ENCODE data around the gene GABRB2.
A peak's percentile ranks its signal among the peaks of the same experiment; 100 is the strongest.

GABRB2 gene

DNA sequence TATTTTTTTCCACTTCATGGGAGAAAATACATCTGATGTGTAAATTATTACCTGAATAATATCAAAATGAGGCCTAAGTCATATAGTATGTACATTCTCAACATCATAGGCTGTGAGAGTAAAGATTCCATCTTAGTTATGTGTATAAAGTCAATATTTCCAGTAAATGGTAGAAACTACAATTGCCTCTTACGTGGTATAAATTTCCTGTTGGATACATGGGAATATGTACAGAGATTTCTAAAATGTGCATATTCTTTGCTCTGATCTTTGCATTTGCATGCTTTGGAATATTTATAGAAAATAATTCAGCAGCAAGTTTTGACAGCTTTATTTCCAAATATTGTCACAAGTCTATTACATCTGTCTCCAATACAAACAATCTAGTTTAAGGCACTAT is 78.8 kb downstream of the GABRB2 start:
- no peak for DNase-seq

DNA sequence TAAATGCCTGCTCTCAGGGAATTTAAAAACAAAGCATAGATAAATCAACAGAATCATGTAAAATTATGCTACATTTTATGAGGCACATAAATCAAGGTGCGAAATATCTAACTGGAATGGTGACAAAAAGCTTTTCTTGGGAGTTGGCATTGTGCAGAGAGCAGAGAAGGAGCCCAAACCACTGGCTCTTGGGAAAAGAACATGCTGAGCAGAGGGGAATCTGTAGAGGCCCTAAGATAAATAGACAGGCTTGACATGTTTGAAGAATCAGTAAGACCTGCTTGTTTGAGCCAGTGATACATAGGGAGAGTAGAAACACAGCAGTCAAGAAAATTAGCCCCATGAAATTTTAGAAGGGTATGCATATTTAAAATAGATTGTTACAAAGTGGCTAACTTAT is 85.8 kb downstream of the GABRB2 start:
- DNase-seq, result no peak

DNA sequence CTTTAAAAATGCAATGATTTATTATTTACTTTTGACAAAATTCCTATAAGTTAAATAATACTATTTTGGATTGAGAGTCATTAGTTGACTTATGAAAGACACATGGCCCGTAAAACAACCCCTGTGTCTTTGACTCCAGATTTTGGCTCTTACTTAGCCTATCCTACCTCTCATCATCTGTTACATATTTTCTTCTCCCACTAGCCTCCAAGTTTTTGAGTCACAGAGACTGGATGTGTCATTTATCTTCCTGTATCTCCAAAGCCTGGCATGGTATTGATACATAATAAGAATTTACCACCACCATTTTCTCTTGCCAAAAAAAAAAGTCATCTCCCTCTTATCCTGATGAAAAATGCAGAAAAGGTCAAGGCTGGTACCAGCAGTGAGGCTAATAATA is 99.9 kb downstream of the GABRB2 start:
- no peak for DNase-seq

DNA sequence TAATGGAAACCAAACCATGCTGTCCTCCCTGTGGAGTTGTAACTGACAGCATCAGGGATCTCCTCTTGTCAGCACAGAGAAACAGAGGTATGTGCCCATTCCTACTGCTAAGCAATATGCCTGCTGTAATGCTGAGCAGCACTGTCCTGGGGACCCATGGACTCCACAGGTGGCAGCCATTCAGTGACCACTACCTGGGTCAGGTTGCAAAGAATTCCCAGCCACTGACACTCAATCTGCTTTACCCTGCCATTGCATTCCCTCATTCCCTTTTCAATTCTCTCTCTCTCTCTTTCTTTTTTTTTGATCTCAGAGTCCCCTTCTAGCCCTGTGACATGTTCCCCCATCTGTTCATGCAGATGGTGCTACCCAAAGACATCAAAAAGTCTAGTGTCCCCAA is 104.1 kb downstream of the GABRB2 start:
- no peak for DNase-seq

DNA sequence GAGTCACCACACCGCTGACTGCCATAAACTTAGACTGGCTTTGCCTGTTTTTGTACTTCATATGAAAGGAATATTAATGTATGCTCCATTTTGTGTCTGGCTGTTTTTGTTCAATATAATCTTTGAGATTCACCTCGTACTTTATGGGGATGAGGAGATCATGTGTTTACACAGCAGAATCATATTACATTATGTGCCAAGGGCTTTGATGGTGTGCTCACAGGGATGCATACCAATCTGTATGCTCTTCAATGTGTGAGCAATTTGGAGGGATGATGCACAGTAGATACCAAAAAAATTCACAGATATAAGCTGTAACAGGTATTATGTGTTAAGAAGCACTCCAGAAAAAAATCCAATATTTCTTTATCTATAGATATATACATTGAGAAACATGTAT is 113.7 kb downstream of the GABRB2 start:
- DNase-seq, result peak; percentile 16 to 29

DNA sequence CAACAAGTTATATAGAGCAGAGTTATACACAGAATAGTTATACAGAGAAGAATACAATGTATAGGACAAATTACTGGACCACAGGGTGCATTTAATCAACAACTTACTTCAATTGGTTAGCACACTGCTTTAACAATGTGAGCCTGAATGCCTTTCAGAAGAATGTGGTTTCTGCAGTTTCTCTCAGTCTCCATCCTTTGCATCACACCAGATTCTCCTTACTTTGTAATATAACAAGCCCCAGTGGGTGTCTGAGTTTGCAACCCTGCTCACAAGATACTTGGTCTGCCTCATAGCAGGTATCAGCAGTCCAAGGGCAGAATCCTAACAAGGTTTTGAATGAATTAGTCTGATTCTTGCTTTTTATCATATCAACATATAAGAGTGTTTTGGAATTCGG is 114.6 kb downstream of the GABRB2 start:
- DNase-seq, result no peak

DNA sequence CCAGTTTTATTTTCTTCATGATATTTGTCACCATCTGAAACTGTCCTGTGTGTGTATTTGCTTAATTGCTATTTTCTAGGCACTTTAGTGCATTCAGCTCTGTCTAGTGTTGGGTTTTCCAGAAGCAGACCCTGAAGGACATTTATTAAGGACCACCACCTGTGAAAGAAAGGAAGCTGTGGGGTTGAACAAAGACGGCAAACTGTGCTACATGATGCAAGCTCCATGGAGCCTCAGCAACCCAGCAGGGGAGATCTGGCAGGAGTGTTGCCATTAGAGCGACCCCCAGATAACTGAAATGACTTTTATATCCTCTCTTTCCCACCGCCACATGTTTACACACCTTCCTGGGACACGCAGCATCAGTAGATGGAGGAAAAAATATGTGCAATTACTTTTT is 125.5 kb downstream of the GABRB2 start:
- no peak for DNase-seq

DNA sequence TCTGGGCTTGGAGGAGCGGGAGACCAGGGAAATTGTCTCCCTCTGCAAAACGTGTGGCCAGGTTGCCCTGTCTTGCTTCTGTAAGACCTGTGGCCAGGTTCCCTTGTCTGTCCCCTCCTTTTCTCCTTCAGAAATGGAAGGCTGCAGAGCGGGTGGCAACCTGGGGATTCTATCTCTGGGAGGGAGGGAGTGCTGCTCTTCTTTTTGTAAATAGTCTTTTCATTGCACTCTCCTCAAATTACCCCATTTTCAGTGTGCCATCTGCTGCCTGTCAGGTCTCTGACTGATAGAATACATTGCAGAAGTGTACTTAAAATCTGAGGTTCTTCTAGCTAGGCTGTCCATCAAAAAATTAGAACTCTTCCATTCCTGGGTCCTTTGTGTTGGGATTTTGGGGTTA is 126.0 kb downstream of the GABRB2 start:
- DNase-seq, result no peak

DNA sequence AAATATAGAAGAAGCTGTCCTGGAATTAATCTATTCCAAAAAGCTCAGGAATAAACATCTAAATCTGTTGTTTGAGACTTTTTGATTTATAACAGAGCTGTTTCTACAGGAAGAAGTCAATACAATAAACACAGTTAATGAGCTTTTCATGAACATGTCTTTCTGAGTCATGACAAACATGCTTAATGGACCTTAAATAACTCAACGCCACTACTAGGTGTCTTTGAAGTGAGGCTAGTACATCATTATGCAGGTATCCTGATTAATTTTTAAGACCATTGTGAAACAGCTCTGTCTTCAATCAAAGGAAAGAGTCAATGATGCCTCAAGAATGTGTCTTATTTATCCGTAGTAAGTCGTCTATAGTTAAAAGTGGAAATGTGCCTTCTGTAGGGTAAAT is 131.6 kb downstream of the GABRB2 start:
- no peak for DNase-seq

DNA sequence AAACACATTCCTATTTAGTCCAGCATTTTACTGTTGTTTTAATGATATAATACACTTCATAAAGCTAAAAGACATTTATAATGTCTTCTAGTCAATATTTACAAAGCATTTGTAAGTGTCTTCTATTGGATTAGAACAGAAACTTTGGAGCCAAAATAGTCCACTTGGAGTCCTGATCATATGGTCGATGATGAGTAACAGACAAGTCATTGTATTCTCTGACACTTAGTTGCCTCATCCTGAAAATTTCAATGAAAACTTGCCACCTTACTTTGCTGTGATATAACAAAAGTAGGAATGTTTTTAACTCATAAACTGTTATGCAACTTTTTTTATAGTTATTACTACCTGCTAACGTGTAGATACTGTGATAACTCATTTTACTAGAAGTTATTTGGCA is 132.5 kb downstream of the GABRB2 start:
- DNase-seq, result no peak

DNA sequence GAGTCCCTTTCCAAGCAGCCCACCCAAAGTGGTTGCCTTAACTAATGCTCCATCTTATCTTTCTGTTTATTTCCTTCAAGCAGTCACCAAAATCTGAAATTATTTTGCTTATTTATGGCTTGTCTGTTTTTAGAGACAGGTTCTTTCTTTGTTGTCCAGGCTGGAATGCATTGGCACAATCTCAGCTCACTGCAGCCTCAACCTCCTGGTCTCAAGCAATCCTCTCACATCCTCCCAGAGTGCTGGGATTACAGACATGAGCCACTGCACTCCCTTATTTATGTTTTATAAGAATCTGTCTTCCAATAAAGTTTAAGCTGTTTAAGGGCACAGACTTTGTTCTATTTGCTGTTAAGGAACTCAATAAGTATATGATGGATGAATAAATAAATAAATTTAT is 133.7 kb downstream of the GABRB2 start:
- DNase-seq, result no peak

DNA sequence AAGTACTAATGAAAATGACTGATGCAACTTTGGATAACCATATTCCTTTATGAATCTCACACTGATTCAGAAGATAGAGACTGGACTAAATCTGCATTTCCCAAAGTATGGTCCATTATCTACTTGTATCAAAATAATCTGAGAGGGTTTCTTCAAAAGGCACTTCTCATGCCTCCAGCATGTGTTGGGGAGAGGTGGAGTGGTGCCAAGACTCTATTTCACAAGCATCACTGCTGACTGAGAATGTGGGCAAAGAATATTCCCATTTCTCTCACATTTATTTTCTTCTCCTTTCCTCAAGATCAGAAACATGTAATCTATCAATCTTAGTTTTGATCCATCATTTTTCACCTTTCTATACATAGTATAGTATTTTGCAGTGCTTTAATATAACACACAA is 135.4 kb downstream of the GABRB2 start:
- DNase-seq, result no peak

DNA sequence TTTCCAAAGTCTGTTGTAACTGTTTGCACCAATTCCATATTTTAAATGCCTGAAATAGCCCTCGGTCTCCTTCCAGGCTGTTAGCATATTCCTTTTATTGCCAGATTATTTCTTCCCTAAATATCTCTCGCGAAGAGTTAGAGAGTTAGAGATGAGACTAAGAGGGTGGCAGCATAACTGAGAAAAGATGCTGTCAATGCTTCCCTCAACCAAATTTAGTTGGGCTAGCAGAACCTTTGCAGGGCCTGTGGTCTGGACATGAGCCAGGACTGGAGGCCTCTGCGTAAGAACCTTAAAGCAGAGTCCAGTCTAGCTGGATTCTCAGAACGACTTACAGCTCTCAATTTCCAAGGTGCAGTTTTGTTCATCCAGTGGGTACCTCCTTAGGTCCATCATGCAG is 135.9 kb downstream of the GABRB2 start:
- no peak for DNase-seq

DNA sequence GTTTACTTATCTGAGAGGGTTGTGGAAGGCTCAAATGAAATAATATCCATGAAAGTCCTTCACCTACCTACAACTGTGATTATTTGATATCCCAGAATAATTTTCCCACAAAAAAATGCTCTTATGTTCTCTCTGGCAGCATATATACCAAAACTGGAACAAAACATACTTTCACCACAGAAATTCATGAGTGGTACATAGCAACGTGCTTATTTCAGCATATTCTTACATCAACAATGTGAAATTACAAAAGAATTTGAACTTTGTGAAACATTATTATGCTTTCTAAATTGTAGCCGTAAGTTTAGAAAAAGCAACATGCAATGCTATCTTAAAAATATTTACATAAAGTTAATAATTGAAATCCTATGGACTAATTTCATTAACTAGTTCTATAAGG is 137.1 kb downstream of the GABRB2 start:
- no peak for DNase-seq

DNA sequence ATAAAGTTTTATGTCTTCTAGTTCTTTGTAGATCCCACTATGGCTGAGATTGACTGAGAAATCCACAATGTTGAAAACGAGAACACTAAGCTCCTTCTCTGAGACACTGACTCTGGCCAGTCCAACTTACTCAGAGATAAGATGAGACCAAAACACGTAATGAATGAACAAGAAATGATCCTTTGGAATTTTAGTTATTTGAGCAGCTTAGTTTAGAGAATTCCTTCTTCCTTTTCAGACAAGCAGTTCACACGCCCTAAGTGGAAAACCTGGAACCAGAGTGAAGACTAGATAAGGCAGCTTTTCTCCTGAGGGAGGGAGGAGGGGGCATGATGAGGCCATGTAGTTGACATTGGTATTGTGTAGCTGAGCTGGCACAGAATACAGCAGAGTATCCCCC is 139.6 kb downstream of the GABRB2 start:
- DNase-seq, result no peak

DNA sequence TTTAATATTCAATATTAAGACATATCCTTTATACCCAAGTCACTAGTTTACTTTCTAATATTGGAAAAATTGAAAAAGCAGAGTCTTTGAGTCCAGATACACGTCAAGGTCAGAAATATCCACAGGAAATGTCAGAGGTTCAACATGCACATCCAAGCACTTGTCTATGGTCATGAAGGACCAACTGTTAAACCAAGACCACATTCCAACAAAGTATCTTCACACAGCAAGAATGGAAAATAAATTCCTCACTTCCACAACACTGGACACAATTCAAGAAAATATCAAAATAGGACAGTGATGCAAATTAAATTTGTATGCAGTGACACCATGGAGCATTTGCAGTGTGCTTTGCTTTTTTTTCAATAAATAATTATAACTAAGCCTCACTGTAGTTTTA is 142.5 kb downstream of the GABRB2 start:
- DNase-seq, result no peak

DNA sequence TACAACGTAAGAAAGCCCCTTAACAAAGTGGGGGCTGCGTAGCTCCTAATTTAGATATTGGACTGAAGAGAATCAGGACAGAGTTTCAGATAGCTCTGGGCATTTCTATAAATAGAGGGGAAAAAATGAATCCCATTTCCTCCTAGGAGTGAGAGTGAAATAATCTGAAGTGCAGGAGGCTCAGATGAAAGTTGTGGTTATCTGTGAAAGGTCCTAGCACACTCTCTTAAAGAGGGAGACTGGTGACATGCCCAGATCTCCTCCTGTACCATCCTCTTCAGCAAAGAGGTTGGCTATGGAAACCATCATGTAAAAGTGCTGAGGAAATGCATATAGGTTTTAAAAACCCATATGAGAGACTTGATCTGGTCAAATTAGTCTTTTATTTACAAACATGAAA is 143.4 kb downstream of the GABRB2 start:
- DNase-seq, result no peak

DNA sequence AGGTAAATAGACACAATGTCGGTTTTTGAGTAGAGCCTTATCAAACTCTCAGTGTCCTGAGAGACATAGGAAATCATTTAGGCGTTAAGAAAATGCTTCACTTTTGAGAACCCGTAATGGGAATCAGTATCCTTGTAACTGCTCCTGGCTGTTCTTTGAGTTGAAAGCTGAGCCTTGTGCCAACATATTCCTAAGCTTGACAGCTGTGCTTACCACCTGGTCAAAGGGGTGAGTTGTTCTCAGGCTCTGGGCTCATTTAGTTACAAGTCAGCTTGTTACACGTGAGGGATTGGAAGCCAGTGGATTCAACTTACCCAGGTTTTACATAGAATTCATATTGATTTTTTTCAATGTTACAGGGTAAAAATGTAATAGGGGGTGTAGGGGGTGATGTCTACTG is 145.9 kb downstream of the GABRB2 start:
- DNase-seq, result peak; percentile 50

DNA sequence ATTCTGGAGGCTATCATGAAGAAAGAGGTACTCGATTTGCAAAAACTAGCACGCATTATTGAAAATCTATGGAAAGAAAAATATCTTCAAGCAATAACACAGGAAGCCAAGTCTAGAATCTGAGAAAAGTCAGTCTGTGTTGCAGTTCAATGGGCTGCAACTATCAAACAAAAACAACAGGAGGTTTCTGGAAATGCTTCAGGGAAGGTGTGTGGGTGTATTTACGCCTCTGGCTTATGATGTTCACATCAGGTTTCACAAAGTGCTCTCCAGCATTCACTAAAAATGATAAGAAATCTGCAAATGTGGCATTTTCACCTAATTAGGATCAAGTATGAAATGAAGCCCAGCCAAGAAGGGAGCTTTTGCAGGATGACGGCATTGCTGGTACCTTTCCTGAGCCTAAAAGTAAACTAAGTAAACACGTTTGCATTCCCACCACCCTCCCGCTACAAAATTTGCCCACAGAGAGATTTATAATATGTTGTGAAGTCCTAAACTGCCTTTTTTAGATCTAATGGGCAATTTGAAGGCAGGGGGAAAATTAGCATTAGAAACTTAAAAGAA is 146.4 kb downstream of the GABRB2 start:
- no peak for DNase-seq

DNA sequence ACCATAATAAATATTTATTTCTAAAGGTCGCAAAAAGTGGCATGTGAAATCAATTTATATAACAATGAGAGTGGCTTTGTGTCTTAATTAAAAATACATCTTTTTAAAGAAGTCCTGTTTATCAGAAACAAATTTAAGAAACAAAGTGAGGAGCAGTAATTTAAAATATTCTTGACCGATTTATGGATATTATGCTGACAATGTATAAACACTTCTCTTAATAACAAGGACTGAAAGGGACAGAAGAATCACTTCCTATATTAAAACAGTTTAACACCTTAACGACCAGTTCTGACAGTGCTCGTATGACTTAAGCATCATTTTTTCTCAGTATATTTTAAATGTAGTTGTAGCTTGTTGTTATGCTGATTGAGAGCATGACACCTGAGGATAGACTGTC is 149.1 kb downstream of the GABRB2 start:
- no peak for DNase-seq

DNA sequence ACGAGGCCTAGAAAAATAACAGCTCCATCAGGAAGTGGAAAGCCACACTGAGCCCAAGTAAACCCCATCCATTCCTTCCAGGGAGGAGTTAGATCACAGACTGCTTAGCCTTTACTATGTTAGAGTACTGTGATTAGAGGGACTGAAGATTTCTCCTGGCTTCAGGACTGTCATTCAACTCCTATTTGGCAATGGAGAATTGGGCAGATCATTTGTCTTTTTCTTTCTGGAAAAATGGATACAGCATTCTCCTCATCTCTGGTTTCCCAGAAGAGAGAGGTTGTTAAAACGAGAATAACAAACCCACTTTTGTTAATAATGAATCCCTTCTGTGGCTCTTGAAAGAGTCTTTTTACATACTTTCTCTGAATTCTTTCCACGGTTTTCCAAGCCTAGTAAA is 150.4 kb downstream of the GABRB2 start:
- DNase-seq, result no peak

DNA sequence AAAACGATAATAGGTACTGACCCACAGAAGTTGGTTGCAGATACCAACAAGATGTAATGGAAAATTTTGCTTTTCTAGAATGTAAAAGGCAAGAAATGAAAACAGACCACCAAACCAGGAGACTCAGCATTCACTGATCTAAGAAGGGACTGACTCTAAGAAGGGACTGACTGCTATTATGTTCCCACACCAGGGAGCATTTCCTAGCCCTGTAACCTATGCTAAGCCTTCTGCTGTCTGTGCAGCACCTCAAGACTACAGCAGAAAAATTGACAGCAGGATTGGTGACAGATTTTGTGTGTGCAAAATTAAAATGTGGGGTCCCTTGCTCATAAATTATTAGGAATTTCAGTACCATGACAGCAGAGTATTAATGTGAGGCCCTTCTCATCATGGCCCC is 154.8 kb downstream of the GABRB2 start:
- no peak for DNase-seq

DNA sequence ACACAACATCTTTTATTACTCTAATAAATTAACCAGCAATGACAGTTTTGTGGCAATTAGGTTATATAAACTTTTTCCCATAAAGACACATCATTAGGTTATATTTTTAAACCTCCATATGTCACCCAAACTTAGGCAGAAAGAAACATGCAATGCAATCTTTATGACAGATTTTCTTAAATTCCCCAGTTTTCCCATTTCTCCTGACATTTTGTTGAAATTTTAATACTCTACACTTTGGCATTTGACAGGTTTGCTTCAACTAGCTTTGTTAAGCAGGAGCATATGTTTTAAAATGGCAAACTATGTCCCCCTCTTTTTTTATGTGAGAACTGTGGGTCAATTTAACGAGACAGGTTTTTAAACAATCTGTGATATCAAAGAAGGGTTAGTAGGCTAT is 155.5 kb downstream of the GABRB2 start:
- DNase-seq, result no peak

DNA sequence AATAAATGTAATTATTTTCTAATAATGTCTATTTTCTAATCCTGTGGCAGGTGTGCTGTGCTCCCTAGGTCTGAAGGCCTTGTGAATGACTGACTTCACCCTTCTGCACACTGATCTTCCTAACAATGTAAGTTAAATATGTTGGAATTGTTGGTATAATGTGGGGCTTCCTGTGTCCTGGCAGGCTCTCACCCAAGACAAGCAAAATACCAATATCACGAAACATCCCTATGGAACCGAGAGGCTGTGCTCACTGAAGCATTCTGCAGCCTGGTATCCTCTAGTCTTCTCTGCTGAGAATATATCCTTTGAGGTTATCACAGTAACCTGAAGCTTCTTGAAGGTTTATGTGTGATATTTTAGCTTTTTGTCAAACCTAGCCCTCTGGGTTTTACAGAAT is 159.4 kb downstream of the GABRB2 start:
- DNase-seq, result no peak

DNA sequence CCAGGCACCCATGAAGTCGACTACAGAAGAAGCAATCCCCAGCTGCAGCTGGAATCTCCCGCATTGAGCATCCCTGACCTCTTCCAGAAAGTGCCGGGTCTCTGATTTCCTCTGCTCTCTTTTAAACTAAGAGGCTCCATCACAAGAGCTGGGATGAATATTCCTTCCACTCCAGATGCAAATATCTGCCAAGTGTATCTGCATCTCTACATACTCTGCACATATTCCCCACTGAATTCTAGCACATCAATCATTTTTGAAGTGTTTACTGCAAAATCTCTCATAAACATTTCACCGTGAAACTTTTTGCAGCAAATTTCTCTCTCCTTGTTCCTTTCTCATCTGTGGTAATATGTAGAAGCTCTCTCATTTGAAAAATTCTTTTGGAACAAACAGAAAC is 161.5 kb downstream of the GABRB2 start:
- no peak for DNase-seq

DNA sequence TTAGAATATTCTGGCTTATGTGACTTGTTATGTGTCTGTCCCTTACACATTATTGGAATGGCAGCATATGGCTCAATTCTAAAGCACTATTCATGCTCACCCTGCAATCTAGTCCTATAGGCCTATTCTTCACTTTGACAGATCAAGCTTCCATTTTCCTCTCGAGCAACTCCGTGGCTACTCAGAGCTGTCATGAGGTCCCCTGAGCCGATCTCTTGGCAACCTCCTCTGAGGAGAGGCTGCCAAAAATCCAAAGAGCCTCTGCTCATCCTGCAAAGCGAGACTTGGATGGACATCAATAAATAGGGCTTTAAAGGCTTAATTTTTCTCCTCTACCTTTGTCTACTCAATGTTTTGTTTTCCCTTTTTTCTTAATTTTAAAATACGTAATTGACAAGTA is 163.8 kb downstream of the GABRB2 start:
- no peak for DNase-seq
